Mesendoderm (in vitro differentiated cells): ENCODE measurements around the gene SNIP1.

Experiments
- DNase-seq: peaks from one replicate; pipeline ENCODE4 v3.0.0; 2013
- H2AK5ac ChIP-seq: 2 replicates; pipeline ENCODE4 v1.6.1; 2013; ENCODE audit warnings: low read length, inconsistent platforms
- H2BK120ac ChIP-seq: 2 replicates; pipeline ENCODE4 v1.6.1; 2013; ENCODE audit warnings: low read depth, mild to moderate bottlenecking, low read length, moderate library complexity, mixed read lengths
- H2BK15ac ChIP-seq: replicated peaks from 2 replicates; pipeline ENCODE4 v1.6.1; 2013; ENCODE audit warnings: low read depth, mild to moderate bottlenecking, moderate library complexity
- H2BK5ac ChIP-seq: 2 replicates; pipeline ENCODE4 v1.6.1; 2013; ENCODE audit warnings: low read length, inconsistent platforms
- H3K18ac ChIP-seq: 2 replicates; pipeline ENCODE4 v1.6.1; 2013; ENCODE audit warnings: mild to moderate bottlenecking, low read length, mixed read lengths
- H3K23ac ChIP-seq: one replicate; pipeline ENCODE4 v1.6.1; 2013; ENCODE audit warnings: low read length
- H3K27ac ChIP-seq: 2 replicates; pipeline ENCODE4 v1.5.1; 2013; ENCODE audit warnings: low read depth, mild to moderate bottlenecking, inconsistent platforms, low read length, moderate library complexity
- H3K27me3 ChIP-seq: 2 replicates; pipeline ENCODE4 v1.6.1; 2013; ENCODE audit warnings: low read length, control low read depth, mild to moderate bottlenecking, inconsistent platforms; ENCODE audit not compliant: insufficient read depth, poor library complexity
- H3K36me3 ChIP-seq: 2 replicates; pipeline ENCODE4 v1.6.1; 2013; ENCODE audit warnings: low read length, inconsistent platforms; ENCODE audit not compliant: control insufficient read depth, insufficient read depth
- H3K4ac ChIP-seq: one replicate; pipeline ENCODE4 v1.6.1; 2013; ENCODE audit warnings: low read depth, mild to moderate bottlenecking, low read length, moderate library complexity
- H3K4me1 ChIP-seq: 2 replicates; pipeline ENCODE4 v1.6.1; 2013; ENCODE audit warnings: low read depth, low read length, inconsistent platforms; ENCODE audit not compliant: control insufficient read depth
- H3K4me2 ChIP-seq: 2 replicates; pipeline ENCODE4 v1.6.1; 2013; ENCODE audit warnings: low read length
- H3K4me3 ChIP-seq: 2 replicates; pipeline ENCODE4 v1.5.1; 2013; ENCODE audit warnings: mild to moderate bottlenecking, low read length
- H3K56ac ChIP-seq: one replicate; pipeline ENCODE4 v1.6.1; 2013; ENCODE audit warnings: low read length
- H3K79me1 ChIP-seq: 2 replicates; pipeline ENCODE4 v1.6.1; 2013; ENCODE audit warnings: low read length, inconsistent platforms
- H3K79me2 ChIP-seq: 2 replicates; pipeline ENCODE4 v1.6.1; 2013; ENCODE audit warnings: mild to moderate bottlenecking, low read length; ENCODE audit not compliant: control insufficient read depth, insufficient read depth
- H3K9ac ChIP-seq: 2 replicates; pipeline ENCODE4 v1.6.1; 2013; ENCODE audit warnings: low read length, inconsistent platforms
- H4K5ac ChIP-seq: one replicate; pipeline ENCODE4 v1.6.1; 2013; ENCODE audit warnings: low read length
- H4K8ac ChIP-seq: one replicate; pipeline ENCODE4 v1.6.1; 2013; ENCODE audit warnings: low read depth, mild to moderate bottlenecking, control low read depth, low read length, moderate library complexity
- WGBS: extraction: QIAGEN DNeasy Blood & Tissue Kit; methylation state at CpG from one replicate; pipeline ENCODE4 v1.1.7; 2013; ENCODE audit warnings: low lambda C conversion rate, missing lambda C conversion rate; ENCODE audit not compliant: insufficient coverage; ENCODE audit errors: extremely low coverage; 5-methylcytosine and 5-hydroxymethylcytosine counted together

Gene SNIP1

DNA sequence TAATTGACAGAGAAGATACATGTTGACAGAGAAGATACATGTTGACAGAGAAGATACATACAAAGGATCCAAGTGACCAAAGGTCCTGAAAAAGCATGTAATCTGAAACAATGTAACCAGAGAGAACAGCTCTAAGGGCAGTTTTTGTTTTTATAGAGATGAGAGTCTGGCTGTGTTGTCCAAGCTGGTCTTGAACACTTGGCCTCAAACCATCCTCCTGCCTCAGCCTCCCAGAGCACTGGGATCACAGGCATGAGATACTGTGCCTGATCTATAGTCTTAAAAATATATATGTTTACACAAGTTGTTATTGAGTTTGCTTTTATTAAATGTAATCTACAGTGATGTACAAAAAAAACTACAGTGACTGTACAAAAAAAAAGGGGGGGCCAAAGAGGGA, 52.0 kb downstream of the SNIP1 start:
- Histone ChIP-seq H3K79me2 (no peaks in the 10 kb centered on the region), H3K4me1 (no peaks in the 10 kb centered on the region), H3K23ac (no peak overlapping the region), H3K4me3 (no peak overlapping the region), H3K4me2 (no peak overlapping the region), H4K5ac (no peak overlapping the region), H2BK120ac (no peak overlapping the region), H3K9ac (no peak overlapping the region), H4K8ac (no peak overlapping the region), H3K4ac (no peak overlapping the region), H2BK5ac (no peak overlapping the region), H3K79me1 (no peaks in the 10 kb centered on the region), H3K18ac (no peak overlapping the region), H3K27me3 (no peaks in the 10 kb centered on the region), H3K27ac (no peak overlapping the region), H2AK5ac (no peak overlapping the region), H3K56ac (no peak overlapping the region), H3K36me3 (peaks cover 2% of the 10 kb centered on the region), H2BK15ac (no peak overlapping the region)
- no peak for DNase-seq

DNA sequence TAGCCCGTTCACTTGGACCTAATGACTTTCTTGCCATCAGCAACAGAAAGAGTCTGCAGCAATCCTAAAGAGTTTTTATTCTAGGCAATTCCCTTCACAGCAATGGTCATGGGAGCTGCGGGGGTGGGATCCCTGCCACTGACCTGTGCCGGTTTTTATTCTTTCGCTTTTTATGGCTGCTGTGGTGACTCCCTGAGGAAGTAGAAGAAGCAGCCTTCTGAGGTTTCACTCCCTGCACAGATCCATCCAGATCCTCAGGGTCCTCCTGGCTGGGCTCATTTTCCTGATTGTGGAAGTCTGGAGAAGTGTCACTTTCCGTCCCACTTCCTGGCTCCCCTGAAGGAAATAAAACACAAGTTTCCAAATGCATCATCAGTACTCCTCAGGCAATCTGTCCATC, 52.4 kb downstream of the SNIP1 start:
- Histone ChIP-seq H3K36me3 (peaks cover 2% of the 10 kb centered on the region), H2BK5ac (no peak overlapping the region)

DNA sequence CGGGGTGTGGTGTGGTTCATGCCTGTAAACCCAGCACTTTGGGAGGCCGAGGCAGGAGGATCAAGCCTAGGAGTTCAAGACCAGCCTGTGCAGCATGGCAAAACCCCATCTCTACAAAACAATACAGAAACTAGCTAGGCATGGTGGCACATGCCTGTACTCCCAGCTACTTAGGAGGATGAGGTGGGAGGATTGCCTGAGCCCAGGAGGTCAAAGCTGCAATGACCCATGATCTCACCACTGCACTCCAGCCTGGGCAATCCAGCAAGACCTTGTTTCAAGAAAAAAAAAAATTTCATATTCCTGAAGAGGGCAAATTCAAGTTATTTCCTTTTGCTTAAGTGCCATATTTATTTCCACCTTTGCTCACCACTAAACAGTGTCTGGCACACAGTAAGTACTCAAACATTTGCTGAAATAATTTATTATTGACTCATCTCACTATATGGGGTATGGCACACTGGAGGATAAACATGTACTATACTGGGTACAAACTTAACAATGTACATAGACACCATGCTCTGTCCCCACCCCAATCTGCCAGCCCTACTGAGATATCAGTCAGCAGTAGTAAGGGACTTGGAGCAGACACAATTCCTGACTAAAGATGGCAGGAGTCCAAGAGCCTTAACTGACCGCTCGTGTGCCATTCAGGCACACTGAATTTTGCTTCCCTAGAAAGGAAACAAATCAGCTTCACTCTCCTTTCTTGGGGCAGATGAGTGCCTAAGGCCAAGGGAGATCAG, 55.0 kb downstream of the SNIP1 start:
- Histone ChIP-seq H3K18ac (no peak overlapping the region), H4K5ac (no peak overlapping the region), H2AK5ac (no peak overlapping the region), H3K36me3 (peaks cover 2% of the 10 kb centered on the region), H2BK120ac (no peak overlapping the region), H2BK15ac (no peak overlapping the region), H3K27ac (no peak overlapping the region), H3K79me1 (no peaks in the 10 kb centered on the region), H3K4me1 (no peaks in the 10 kb centered on the region), H3K9ac (no peak overlapping the region), H3K4me3 (no peak overlapping the region), H3K4ac (no peak overlapping the region), H3K23ac (no peak overlapping the region), H4K8ac (no peak overlapping the region), H3K56ac (no peak overlapping the region), H2BK5ac (no peak overlapping the region), H3K79me2 (no peaks in the 10 kb centered on the region), H3K27me3 (no peaks in the 10 kb centered on the region), H3K4me2 (no peak overlapping the region)
- WGBS: no CpG with 5 or more reads among the region's 4 CpGs
- DNase-seq: no peak

More for the DNA sequence above, 52.4 kb downstream of the SNIP1 start:
- Histone ChIP-seq H2BK120ac (no peak overlapping the region), H4K8ac (no peak overlapping the region), H3K79me1 (no peaks in the 10 kb centered on the region), H3K4me3 (no peak overlapping the region), H2BK15ac (no peak overlapping the region), H3K27me3 (no peaks in the 10 kb centered on the region), H3K56ac (no peak overlapping the region), H3K79me2 (no peaks in the 10 kb centered on the region), H3K27ac (no peak overlapping the region), H3K4ac (no peak overlapping the region), H3K23ac (no peak overlapping the region), H4K5ac (no peak overlapping the region), H3K18ac (no peak overlapping the region), H3K9ac (no peak overlapping the region), H2AK5ac (no peak overlapping the region), H3K4me1 (no peaks in the 10 kb centered on the region), H3K4me2 (no peak overlapping the region)
- no CpG with 5 or more reads among the region's 5 CpGs for WGBS
- no peak for DNase-seq

DNA sequence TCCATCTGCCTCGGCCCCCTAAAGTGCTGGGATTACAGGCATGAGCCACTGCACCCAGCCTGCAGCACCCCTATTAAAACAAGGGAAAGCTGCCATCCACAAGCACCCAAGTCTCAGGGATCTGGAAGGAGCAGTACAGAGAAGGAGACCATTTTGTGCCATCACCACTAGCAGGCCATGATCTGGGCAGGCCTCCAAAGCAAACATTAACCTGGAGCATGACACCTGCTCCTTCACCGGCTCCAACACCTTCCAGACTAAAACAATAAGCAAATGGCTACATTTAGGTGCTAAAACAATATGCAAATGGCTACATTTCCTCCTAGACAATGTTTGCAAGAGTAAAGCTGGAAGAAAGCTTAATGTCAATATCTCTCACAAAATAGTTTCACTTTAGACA, 56.3 kb downstream of the SNIP1 start:
- Histone ChIP-seq H4K8ac (no peak overlapping the region), H3K79me1 (no peaks in the 10 kb centered on the region), H2AK5ac (no peak overlapping the region), H3K27me3 (no peaks in the 10 kb centered on the region), H3K23ac (no peak overlapping the region), H3K4ac (no peak overlapping the region), H3K79me2 (no peaks in the 10 kb centered on the region), H3K4me3 (no peak overlapping the region), H3K4me1 (no peaks in the 10 kb centered on the region), H3K36me3 (peaks cover under 1% of the 10 kb centered on the region), H3K4me2 (no peak overlapping the region), H3K56ac (no peak overlapping the region), H3K27ac (no peak overlapping the region), H2BK120ac (no peak overlapping the region), H3K9ac (no peak overlapping the region), H4K5ac (no peak overlapping the region), H2BK15ac (no peak overlapping the region), H3K18ac (no peak overlapping the region), H2BK5ac (no peak overlapping the region)
- whole genome bisulfite sequencing: no CpG with 5 or more reads among the region's 2 CpGs
- no peak for DNase-seq

DNA sequence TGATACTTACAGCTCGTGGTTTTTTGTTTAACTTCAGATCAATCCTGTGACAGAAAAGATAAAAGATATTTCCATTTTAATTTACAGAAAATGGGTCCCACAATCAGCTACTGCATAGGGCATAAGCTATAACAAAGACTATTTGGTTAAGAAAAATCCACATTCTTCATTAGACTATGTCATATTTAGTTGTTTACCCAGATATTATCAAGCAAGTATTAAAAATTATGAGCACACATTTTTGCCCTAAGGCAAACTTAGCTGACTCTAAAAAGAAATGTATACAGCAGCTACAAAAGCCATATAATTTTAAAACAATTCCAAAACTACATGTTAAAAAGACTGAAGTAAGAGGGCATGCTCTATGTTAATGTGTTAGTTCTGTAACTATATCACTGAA, 58.2 kb downstream of the SNIP1 start:
- Histone ChIP-seq H4K5ac (no peak overlapping the region), H3K9ac (no peak overlapping the region), H3K4ac (no peak overlapping the region), H4K8ac (no peak overlapping the region), H2BK120ac (no peak overlapping the region), H3K4me2 (no peak overlapping the region), H3K23ac (no peak overlapping the region), H3K56ac (no peak overlapping the region), H3K4me3 (no peak overlapping the region), H3K4me1 (no peaks in the 10 kb centered on the region), H3K36me3 (peaks cover 2% of the 10 kb centered on the region), H3K79me2 (no peaks in the 10 kb centered on the region), H3K79me1 (no peaks in the 10 kb centered on the region), H3K27ac (no peak overlapping the region), H2BK5ac (no peak overlapping the region), H3K18ac (no peak overlapping the region), H2BK15ac (no peak overlapping the region), H3K27me3 (no peaks in the 10 kb centered on the region), H2AK5ac (no peak overlapping the region)
- DNase-seq: no peak
- no CpG with 5 or more reads among the region's 1 CpG for WGBS
